ENCODE results near the gene SUGT1.
A peak's percentile ranks its signal among the peaks of the same experiment; 100 is the strongest.
"Not testable (repeated sequence)": the region's sequence is repeated elsewhere in the genome, so short reads cannot be mapped to it uniquely, and the experiment has no call there.

SUGT1 gene

DNA sequence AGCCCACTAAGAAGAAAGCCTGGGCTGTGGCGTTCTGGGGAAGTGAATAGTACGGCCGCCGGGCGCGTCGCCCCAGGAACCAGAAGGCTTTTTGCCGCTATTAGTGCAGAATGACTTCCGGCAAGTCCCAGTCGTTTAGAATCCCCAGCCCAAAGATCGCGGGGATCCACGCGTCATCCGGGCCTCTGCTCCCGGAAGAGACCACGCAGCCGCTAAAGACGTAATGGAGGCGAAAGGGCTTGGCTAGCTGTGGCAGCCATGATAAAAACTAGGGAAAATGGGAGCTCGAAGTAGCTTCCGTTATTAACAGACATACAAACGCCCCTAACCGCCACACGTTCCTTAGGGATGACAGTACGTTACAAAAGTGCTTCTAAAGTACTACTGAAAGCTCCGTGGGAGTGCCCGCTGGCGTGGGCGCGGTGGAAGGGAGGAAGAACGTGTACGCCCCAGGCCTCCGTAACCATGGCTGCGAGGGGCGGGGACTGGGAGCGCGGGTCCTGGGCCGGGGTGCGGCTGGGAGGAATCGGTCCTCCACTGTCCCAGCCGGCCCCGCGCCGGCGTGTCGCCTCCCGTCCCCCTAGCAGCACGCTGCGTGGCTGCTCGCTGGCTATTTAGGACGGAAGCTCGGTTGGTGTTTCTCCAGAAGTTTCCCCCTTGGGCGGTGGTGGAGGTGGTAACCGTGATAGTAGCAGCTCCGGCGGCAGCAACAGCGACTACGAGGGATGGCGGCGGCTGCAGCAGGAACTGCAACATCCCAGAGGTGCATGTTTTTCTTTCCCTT lies at the start of gene SUGT1:
Gene SUGT1, plus strand, starts transcription at position 641 of the 784 bp plus-strand sequence. Its CDS starts 85 bp downstream, at position 726.
- DNase-seq (ENCODE audit: low spot score), result peak; percentile 96

DNA sequence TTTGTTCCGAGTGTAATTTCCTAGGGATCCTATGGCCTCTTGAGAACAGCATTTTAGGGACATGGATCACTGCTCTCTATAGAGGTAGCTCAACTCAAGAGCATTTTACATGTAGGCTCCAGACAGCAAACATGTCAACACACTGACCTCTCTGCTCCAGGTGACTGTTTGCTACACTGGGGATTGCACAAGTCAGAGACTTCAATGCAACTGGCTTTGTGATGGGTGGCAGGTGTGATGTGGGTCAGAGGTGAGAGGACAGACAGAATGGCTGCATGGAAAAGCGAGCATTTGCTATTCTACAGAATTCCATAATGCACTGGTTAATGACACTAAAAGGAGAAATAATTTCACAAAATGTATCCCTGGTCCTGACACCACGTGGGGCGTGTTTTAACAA lies 49.3 kb upstream of the SUGT1 start:
- not testable (repeated sequence) for DNase-seq (ENCODE audit: low spot score)

DNA sequence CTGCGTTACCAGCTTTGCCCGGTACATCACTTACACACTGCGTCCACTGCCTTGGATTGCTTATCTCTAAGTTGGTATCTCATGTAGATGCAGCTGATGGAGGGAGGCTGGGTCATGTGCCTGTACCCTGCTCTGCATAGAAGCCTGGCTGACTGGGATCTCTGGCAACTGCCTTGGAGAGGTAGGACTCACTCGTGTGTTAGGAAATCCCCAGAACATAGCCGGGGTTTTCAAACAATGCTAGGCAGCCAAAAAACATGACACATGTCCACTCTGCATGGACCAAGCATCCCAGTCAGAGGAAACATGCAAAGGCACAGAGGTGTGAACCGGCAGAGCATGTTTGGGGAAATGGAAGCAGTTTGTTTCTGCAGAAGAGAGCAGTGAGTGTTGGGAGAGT lies 46.5 kb upstream of the SUGT1 start:
- not testable (repeated sequence) for DNase-seq (ENCODE audit: low spot score)

DNA sequence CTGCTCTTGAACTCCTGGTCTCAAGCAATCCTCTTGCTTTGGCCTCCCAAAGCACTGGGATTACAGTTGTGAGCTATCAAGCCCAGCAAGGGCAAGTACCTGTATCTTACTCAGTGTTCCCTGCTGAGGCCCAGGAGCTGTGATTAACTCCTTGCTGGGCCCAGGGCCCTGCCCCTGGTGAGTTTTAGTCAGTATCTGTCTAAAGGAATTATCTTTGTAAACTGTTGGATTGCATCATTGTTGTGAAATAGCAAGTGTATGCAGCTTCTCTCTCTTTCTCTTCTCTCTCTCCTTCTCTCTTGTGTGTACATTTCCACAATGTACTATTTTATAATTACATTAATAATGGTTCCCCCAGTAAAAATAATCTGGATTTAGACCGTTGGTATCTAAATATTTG lies 45.8 kb upstream of the SUGT1 start:
- not testable (repeated sequence) for DNase-seq (ENCODE audit: low spot score)

DNA sequence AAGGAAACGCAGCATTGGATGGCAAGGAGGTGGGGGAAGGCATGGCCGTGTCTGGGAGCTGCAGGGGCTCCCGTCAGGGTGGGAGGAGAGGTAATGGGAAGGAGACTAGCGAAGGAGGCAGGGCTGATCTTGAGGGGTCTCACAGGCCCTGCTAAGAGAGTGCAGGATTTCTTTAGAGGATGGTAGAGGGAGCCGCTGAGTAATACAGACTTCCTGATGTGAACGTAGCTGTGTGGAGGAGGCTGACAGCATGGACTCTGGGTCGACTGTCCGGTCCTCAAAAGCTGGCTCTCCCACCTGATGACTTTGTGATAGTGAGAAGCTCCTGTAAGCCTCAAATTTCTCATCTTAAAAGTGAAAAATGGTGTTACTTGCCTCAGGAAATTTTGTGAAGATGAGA lies 44.5 kb upstream of the SUGT1 start:
- DNase-seq (ENCODE audit: low spot score), result not testable (repeated sequence)

DNA sequence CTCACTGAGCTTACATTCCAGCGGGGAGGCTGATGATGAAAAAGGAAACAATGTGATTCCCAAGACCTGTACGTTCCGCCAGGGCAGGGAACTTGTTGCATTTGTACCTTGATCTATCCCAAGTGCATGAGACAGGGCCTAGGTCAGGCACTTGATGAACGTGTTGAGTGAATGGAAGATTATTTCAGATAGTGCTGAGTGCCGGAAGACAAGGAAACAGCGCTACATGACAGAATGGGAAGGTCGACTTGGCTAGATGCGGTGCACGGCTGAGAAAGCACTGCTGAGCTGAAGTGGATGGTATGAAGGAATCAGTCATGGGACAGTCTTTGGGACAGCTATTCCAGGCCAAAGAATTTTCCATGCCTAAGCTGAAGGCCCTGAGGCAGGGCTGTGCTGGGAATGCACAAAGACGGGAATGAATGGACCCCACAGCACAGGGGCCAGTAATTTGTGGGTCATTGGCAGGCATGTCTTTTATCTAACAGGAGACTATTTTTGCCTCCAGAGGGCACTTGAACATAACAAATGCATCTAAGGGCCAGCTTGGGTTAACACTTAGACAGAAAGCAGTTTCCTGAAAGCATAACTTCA lies 43.5 kb upstream of the SUGT1 start:
- peak; percentile 54 for DNase-seq (ENCODE audit: low spot score)

DNA sequence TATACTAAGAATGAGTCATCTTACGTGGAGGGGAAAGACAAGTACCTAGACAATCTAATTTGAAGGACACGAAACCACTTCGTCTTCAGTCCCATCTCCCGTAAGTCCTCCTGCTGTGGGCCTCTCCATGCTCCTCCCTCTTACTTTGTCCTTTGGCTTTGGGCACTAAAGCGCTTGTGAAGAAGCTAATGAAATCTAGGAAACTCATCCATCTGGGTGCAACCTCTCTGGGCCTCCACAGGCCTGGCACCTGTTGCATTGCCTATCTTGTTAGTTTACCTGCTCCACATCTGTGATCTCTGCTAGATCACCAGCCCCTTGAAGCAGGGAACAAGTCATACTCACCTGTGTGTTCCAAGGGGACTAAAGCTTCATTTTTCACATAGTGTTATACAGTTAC lies 42.5 kb upstream of the SUGT1 start:
- not testable (repeated sequence) for DNase-seq (ENCODE audit: low spot score)

DNA sequence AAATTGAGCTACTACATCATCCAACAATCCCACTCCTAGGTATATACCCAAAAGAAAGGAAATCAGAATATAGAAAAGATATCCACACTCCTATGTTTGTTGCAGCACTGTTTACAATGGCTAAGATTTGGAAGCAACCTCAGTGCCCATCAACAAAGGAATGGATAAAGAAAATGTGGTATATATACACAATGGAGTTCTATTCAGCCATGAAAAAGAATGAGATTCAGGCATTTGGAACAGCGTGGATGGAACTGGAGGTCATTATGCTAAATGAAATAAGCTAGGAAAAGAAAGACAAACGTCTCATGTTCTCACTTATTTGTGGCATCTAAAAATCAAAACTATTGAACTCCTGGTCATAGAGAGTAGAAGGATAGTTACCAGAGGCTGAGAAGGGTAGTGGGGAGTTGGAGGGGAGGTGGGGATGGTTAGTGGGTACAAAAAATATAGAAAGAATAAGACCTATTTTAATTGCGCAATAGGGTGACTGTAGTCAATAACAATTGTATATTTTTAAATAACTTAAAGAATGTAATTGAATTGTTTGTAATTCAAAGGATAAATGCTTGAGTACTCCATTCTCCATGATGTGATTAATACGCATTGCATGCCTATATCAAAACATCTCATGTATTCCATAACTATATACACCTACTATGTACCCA lies 37.4 kb upstream of the SUGT1 start:
- DNase-seq (ENCODE audit: low spot score), result no peak

DNA sequence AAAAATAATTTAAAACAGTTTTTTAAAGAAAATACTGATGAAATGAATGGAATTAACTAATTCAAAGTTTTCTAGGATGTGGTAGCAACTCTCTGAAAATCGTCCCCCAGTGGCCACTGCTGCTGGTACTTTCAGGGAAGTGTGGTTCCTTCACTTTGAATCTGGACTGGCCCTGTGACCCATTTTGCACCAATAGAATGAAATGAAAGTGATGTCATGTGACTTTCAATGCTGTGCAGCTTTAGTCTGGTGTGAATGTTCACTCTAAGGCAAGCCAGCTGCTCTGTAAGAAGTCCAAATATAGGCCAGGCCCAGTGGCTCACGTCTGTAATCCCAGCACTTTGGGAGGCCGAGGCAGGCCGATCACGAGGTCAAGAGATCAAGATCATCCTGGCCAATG lies 36.8 kb upstream of the SUGT1 start:
- peak; percentile 14 for DNase-seq (ENCODE audit: low spot score)

DNA sequence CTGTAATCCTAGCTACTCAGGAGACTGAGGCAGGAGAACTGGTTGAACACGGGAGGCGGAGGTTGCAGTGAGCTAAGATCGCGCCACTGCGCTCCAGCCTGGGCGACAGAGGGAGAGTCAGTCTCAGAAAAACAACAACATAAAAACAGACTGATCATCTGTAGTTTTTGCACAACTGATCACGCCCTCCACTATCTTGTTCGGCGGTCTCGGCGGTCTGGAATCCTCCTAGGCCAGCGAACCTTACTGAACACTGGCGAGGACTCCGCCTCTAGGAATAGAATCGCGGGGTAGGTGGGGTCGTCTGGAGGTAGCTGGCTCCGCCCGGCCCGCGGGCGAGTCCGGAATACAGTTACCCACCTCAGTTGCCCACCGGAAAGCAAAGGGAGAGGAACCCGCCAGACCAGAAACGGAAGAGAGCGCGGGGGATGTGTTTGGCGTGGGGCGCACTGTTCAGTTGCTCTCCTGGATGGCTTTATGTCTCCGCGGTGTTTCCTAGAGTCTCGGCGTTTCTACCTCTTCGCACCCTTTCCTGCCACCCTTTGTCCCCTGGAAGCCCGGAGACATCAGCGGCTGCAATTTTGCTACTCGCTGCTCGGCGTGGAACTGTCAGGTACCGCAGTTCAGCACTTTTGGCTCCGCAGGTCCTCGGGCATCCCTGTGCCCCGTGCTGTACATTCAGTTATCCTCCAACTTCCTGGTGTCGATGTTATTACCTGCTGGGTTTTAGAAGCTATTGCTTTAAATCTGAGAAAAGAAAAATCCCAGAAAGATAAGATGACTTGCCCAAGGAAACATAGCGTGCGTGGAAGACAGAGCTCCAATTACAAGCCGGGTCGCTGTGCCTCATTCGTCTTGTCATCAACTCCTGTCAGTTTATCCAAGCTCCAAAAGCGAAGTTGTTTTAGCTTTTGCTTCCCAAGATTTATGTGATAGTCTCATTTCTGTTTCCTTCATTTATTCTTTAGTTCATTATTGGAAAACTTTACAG lies 35.3 kb upstream of the SUGT1 start:
- DNase-seq (ENCODE audit: low spot score), result peak; percentile 88

DNA sequence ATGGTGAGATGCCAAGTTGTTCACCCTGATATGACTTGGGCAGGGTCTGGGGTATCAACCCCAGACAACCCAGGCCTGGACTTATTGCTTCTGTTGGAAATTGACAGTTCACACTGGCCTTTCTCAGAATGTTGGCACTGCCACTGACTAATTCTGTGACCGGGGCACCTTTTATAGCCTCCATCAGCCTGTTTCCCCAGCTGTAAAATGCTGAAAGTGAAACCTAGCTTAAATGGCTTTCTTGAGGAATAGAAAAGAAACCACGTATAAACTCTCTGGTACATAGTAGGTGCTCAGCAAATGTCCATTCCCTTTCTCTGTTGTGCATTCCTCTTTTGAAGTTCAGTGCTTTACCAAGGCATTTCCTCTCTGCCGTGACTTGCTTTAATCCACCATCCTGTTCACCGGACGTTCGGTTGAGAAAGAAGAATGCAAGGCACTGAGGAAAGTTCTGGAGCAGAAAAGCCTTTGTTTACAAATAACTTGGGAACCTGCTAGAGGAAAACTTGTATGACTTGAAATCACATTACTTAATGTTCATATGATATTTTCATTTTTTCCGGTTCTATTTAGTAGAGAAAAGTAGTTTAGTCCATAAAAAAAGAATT lies 21.4 kb upstream of the SUGT1 start:
- not testable (repeated sequence) for DNase-seq (ENCODE audit: low spot score)

DNA sequence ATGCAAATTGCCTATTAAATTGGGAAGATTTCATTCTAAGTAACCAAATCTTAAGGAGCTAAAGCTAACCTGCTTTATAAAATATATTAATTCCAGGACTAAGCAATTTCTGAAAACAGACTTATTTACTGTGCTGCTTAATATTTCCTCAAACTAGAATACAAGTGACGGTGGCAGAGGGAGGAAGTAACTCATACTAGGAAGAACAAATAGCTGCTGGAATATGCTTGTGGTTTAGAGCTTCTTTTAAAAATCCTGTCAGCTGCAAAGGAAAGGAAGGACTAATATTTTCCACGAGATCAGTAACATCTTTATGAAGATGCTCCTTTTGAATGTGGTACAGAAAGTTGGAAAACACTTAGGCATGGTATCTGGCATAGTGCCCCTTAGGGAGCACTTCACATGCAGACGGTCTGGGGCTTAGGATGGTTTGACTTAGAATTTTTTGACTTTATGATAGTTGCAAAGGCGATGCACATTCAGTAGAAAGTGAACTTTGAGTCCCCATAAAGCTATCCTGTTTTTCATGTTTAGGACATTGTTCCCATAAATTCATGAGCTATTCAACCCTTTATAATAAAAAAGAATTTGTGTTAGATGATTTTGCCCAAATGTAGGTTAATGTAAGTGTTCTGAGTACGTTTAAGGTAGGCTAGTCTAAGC lies 13.8 kb upstream of the SUGT1 start:
- no peak for DNase-seq (ENCODE audit: low spot score)

DNA sequence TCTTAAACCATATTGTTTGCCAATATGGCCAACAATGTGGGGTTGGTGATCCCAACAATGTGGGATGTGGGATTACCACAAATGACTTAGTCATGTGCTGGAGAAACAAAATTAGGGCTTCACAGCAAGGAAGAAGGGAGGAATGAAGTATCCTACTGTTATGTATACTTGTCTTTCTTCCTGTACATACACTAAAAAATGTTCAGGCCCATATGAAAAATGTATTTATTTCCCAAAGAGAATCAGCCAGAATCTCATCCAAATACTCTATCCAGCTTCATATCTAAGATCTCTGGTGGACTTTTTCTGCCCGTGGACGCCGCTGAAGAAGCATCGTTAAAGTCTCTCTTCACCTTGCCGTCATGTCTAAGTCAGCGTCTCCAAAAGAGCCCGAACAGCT lies 10.5 kb upstream of the SUGT1 start, which contains the start of gene HNRNPA1L2:
Gene HNRNPA1L2, plus strand, starts transcription at position 301 of the 400 bp plus-strand sequence. Its CDS starts 62 bp downstream, at position 363.
- DNase-seq (ENCODE audit: low spot score), result no peak

DNA sequence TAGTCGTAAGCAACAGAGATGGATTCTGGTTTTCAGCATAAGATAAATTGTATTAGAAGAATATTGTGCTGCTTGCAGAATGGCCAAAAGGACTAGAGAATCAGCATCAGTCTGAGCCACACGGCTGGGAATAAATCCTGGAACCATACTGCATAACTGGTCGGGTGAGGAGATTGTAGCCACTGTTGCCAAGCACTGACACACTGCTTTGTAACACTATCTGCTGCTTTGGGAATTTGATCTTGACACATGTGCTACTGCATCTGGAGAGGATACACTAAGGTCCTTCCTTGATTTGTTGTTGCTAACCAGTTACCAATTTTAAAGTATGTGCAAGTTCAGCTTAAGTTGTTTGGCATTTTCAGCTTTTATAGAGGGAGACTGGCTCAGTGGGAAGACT lies 8.5 kb upstream of the SUGT1 start:
- no peak for DNase-seq (ENCODE audit: low spot score)

DNA sequence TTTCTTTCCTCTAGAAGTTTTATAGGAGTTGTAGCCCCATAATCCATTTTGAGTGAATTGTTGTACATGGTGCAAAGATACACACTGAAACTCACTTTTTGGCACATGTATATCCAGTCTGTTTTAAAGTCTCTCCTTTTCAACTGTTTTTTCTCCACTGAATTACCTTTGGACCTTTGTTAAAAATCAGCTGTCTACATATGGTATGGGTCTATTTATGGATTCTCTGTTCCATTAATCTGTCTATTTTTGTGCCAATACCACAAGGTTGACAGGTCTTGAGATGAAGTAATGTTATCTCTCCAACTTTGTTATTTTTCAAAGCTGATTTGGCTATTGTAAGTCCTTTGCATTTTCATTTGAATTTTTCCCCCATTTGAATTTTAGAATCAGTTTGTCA lies 5.7 kb upstream of the SUGT1 start:
- no peak for DNase-seq (ENCODE audit: low spot score)

DNA sequence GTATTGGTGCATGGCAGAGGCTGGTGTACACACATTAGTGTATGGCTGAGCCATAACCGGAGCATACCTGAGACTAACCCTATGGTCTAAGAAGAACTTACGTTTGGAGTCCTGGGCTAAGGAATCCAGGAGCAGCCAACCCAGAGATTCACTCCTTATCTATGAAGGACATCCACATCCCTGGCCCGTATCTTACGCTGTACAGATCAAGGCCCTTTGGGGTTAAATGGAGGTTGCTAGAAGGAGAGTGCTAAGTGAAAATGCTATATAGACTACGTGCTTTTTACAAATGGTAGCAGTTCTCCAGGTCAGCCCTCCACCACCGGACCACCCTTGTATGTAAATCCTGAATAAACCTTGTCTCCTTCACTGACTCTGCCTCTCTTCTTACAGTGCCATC lies 1.9 kb upstream of the SUGT1 start:
- DNase-seq (ENCODE audit: low spot score), result no peak

DNA sequence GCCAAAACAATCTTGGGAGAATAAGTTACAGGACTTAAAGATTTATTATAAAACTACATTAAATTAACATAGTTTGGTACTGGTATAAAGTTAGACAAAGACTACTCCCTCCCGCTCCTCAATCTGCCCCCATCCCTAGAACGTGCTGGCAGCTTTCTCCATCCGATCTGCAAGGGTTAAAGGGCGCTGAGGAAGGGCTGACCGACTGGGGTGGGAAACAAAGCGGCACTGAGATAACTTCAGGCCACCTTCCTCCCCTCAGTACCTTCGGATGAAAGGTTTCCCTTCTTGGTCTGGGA lies 790 bp upstream of the SUGT1 start:
- no peak for DNase-seq (ENCODE audit: low spot score)

DNA sequence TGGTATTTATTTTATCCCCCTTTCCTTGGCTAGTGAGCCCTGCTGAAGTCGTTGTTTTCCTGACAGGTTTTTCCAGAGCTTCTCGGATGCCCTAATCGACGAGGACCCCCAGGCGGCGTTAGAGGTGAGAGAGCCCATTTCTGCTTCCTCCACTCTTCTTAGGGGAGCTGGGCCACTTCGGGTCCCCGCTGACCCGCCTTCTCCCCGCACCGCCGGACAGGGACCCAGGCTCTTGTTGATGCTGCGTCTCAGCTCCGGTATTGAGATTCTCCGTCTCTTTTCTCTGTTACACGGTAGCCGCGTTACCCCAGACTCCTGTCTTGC lies 306 bp downstream of the SUGT1 start:
- no peak for DNase-seq (ENCODE audit: low spot score)

DNA sequence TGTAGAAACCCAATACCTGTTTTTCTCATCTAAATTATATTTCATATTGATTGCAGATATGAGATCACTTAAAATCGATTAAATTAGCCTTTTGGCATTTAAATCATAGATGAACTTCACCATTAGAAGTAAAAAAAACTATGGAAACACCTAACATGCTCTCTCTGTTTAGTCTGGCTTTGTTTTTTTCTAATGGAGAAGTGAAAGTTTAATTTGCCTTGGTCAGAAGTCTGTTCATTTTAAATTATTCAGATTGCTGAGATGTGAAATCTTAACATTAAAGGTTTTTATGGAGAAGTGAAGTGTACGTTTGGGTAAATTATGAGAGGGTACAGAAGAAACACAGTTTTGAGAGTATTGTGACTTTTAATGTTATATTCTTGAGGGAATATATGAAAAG lies 6.7 kb downstream of the SUGT1 start:
- DNase-seq (ENCODE audit: low spot score), result no peak

DNA sequence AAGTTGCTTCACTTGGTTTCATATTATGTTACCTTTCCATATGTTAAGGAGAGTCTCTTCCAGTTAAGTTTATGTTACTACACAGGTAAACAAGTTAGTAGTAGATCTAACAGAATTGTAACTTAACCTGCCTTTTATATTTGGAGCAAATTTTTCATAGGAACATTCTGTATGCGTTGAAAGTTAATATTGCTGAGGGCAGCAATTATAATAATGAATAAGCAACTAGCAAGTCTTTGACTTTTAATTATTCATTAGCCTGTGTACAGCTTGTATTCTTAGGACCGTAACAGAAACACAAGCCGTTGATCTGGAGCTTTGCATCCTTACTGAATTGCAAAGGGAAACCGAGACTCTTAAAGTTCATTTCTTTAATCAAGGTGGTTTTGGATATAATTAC lies 11.6 kb downstream of the SUGT1 start:
- no peak for DNase-seq (ENCODE audit: low spot score)

DNA sequence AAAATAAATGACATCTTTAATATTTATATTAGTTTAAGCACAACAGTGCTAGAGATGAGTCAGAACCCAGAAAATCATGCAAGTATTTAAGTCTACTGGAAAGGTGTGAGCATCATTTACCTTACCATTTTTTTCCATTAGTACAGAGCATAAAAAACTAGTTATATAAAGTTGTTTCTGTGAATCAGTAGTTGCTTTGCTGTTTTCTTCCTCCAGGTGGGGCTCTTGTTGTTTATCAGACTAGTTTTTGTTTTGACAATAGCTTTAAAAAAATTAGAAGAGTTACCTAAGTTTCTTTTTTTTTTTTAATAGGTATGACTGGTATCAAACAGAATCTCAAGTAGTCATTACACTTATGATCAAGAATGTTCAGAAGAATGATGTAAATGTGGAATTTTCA lies 12.7 kb downstream of the SUGT1 start:
- peak; percentile 20 for DNase-seq (ENCODE audit: low spot score)
